PC-9 (cell line): ENCODE measurements around the gene CAPN9. TPM values are rescaled to one million over a fixed set of nuclear protein-coding genes. Genes with fewer than 3 reads are reported as not detected.
A peak's percentile ranks its signal among the peaks of the same experiment; 100 is the strongest.

Experiments used
- BruUV-seq: library from RNA; stranded (reverse); fragments of 400-500 nt; replicated peaks from 2 replicates; lab custom pipeline; 2021; lab: Mats Ljungman, UMichigan
- CTCF ChIA-PET: fragments of 300-600 bp; sonication (Branson Sonifier 250); formaldehyde crosslinking; loops from one replicate; lab custom pipeline; 2022; ENCODE audit warnings: antibody characterized with exemption; lab: Charles Lee
- POLR2A ChIA-PET: fragments of 300-600 bp; sonication (Branson Sonifier 250); formaldehyde crosslinking; loops from one replicate; lab custom pipeline; 2022; ENCODE audit warnings: antibody characterized with exemption; ENCODE audit not compliant: unreplicated experiment; lab: Charles Lee
- DNase-seq, 2 experiments: peaks; one replicate each; pipeline versions ENCODE4 v3.0.0 to v3.0.0-alpha.2; 2015 to 2022; ENCODE audit warnings: mixed read lengths in 1 of 2
- H2AFZ ChIP-seq: fragments of 200-600 bp; sonication (generic); 2 replicates; pipeline ENCODE4 v1.8.1; 2017; ENCODE audit warnings: antibody characterized with exemption
- H3F3A ChIP-seq: fragments of 200-600 bp; sonication (generic); 2 replicates; pipeline ENCODE4 v1.8.1; 2017; ENCODE audit warnings: antibody characterized with exemption, mild to moderate bottlenecking, low read depth; ENCODE audit not compliant: insufficient read depth
- H3K27ac ChIP-seq: fragments of 200-600 bp; sonication (generic); 2 replicates; pipeline ENCODE4 v1.6.1; 2016; ENCODE audit warnings: mixed run types
- H3K27me3 ChIP-seq: fragments of 200-600 bp; sonication (generic); 2 replicates; pipeline ENCODE4 v1.6.1; 2016; ENCODE audit warnings: low read depth, mixed run types; ENCODE audit not compliant: insufficient read depth
- H3K36me3 ChIP-seq: fragments of 200-600 bp; sonication (generic); 2 replicates; pipeline ENCODE4 v1.6.1; 2016; ENCODE audit warnings: low read depth, mixed run types
- H3K4me1 ChIP-seq: fragments of 200-600 bp; sonication (generic); replicated peaks from 2 replicates; pipeline ENCODE4 v1.6.1; 2016; ENCODE audit warnings: mixed run types; ENCODE audit not compliant: insufficient read depth
- H3K4me2 ChIP-seq: fragments of 200-600 bp; sonication (generic); 2 replicates; pipeline ENCODE4 v1.6.1; 2017; ENCODE audit warnings: mixed run types
- H3K4me3 ChIP-seq: fragments of 200-600 bp; sonication (generic); 2 replicates; pipeline ENCODE4 v1.6.1; 2016; ENCODE audit warnings: mixed run types
- H3K79me2 ChIP-seq: fragments of 200-600 bp; sonication (generic); 2 replicates; pipeline ENCODE4 v1.6.1; 2017; ENCODE audit warnings: low read depth, mixed run types
- H3K9me2 ChIP-seq: fragments of 200-600 bp; sonication (generic); 2 replicates; pipeline ENCODE4 v1.8.1; 2017; ENCODE audit warnings: mild to moderate bottlenecking; ENCODE audit not compliant: insufficient read depth
- H3K9me3 ChIP-seq: fragments of 200-600 bp; sonication (generic); 2 replicates; pipeline ENCODE4 v1.8.1; 2016; ENCODE audit warnings: low read depth; ENCODE audit not compliant: insufficient read depth
- H4K20me1 ChIP-seq: fragments of 200-600 bp; sonication (generic); 2 replicates; pipeline ENCODE4 v1.8.1; 2017; ENCODE audit not compliant: insufficient read depth
- EZH2 ChIP-seq: fragments of 200-600 bp; sonication (generic); IDR thresholded peaks from 2 replicates; pipeline ENCODE4 v1.8.0; 2017; ENCODE audit warnings: antibody characterized with exemption, low read depth
- intact Hi-C: fragments of 100-400 bp; cut with micrococcal nuclease; formaldehyde crosslinking; loops from one replicate; pipeline ENCODE4 v1.10.0; 2022; ENCODE audit not compliant: unreplicated experiment
- total RNA-seq: library from RNA; stranded (reverse); gene quantifications from 2 replicates; pipeline ENCODE4 v1.2.3, GENCODE V29; 2021
- TF ChIP-seq, protein P1 (sequence below): fragments of 200-600 bp; sonication (generic); conservative IDR thresholded peaks from 2 replicates; pipeline ENCODE4 v1.6.1; 2017; ENCODE audit warnings: mixed run types, antibody characterized with exemption, mild to moderate bottlenecking, moderate library complexity

Gene CAPN9
- total RNA-seq, 1 experiment from 2014 or later, result not detected

DNA sequence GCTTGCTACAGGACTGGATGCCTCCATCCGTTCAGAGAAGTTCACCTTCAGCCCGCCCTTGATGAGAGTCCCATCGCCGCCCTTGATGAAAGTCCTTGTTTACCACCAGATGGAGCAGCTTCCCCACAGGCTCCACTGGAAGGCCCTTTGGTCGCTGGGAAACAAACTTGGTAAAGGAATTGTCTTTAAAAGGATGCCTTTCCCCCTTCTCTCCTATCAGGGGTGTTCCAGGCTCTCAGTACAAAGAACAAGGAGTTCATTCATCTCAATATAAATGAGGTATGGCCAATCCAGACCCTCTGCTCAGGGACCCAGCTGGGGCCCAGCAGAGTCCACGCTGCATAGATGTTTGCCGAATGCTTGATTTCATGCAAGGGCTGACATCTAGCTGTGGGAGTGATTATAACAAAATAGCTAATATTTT is 50.8 kb downstream of the CAPN9 start:
- no peaks in the 10 kb centered on the region for H3K27me3 ChIP-seq
- TF ChIP-seq, protein P1, sequence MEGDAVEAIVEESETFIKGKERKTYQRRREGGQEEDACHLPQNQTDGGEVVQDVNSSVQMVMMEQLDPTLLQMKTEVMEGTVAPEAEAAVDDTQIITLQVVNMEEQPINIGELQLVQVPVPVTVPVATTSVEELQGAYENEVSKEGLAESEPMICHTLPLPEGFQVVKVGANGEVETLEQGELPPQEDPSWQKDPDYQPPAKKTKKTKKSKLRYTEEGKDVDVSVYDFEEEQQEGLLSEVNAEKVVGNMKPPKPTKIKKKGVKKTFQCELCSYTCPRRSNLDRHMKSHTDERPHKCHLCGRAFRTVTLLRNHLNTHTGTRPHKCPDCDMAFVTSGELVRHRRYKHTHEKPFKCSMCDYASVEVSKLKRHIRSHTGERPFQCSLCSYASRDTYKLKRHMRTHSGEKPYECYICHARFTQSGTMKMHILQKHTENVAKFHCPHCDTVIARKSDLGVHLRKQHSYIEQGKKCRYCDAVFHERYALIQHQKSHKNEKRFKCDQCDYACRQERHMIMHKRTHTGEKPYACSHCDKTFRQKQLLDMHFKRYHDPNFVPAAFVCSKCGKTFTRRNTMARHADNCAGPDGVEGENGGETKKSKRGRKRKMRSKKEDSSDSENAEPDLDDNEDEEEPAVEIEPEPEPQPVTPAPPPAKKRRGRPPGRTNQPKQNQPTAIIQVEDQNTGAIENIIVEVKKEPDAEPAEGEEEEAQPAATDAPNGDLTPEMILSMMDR, result peak; percentile 76
- no peak for TF ChIP-seq EZH2
- no peaks in the 10 kb centered on the region for H3K9me3 ChIP-seq
- H3K4me3 ChIP-seq, result no peak overlapping the region
- no peaks in the 10 kb centered on the region for H4K20me1 ChIP-seq
- BruUV-seq, result no TSS peak
- H3K4me2 ChIP-seq, result no peak overlapping the region
- DNase-seq, result peak; percentile 43 to 49
- no peak overlapping the region for H2AFZ ChIP-seq
- H3K4me1 ChIP-seq, result no peaks in the 10 kb centered on the region
- H3K79me2 ChIP-seq, result no peaks in the 10 kb centered on the region
- H3K27ac ChIP-seq, result no peak overlapping the region
- H3F3A ChIP-seq, result no peaks in the 10 kb centered on the region
- intact Hi-C loops, result loop anchor here (1.0 to 5.0 kb wide), 4 partner anchors 119 to 804 kb away; partner anchors contain the start of gene ARV1
- ChIA-PET POLR2A (no interaction called here), CTCF (no interaction called here)
- no peaks in the 10 kb centered on the region for H3K36me3 ChIP-seq
- H3K9me2 ChIP-seq, result no peaks in the 10 kb centered on the region

DNA sequence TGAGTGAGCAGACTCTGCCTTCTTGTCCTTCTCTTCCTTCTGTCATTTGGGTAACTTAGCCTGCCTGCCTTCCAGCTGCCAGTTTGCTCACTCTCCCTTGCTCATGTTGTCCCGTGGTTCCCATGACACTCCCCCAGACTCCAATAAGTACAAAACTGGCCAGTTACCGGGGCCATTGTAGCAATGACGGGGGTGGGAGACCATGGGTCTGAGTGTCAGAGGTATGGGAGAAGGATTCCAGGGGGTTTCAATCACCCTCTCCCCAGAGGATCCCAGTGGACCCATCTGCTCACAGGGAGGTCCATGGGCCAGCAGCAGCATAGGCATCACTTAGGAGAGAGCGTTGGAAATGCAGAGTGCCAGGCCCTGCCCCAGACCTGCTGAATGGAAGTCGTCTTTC is 51.3 kb downstream of the CAPN9 start:
- Histone ChIP-seq H3K27ac (no peak overlapping the region), H3F3A (no peaks in the 10 kb centered on the region), H3K4me1 (no peaks in the 10 kb centered on the region), H2AFZ (no peak overlapping the region), H3K27me3 (no peaks in the 10 kb centered on the region), H3K4me2 (no peak overlapping the region), H4K20me1 (no peaks in the 10 kb centered on the region), H3K9me2 (no peaks in the 10 kb centered on the region), H3K79me2 (no peaks in the 10 kb centered on the region), H3K9me3 (no peaks in the 10 kb centered on the region), H3K4me3 (no peak overlapping the region), H3K36me3 (no peaks in the 10 kb centered on the region)
- ChIA-PET POLR2A (no interaction called here), CTCF (interaction anchor here (0.5 kb wide), 1 partner anchor 85 kb away, joined by 7 read pairs; no protein-coding TSS in a partner anchor)
- TF ChIP-seq EZH2, result no peak
- TF ChIP-seq, protein P1, result no peak
- no peak for DNase-seq
- no TSS peak for BruUV-seq
- intact Hi-C loops, result loop anchor here (1.0 to 5.0 kb wide), 4 partner anchors 119 to 804 kb away; partner anchors contain the start of gene ARV1

DNA sequence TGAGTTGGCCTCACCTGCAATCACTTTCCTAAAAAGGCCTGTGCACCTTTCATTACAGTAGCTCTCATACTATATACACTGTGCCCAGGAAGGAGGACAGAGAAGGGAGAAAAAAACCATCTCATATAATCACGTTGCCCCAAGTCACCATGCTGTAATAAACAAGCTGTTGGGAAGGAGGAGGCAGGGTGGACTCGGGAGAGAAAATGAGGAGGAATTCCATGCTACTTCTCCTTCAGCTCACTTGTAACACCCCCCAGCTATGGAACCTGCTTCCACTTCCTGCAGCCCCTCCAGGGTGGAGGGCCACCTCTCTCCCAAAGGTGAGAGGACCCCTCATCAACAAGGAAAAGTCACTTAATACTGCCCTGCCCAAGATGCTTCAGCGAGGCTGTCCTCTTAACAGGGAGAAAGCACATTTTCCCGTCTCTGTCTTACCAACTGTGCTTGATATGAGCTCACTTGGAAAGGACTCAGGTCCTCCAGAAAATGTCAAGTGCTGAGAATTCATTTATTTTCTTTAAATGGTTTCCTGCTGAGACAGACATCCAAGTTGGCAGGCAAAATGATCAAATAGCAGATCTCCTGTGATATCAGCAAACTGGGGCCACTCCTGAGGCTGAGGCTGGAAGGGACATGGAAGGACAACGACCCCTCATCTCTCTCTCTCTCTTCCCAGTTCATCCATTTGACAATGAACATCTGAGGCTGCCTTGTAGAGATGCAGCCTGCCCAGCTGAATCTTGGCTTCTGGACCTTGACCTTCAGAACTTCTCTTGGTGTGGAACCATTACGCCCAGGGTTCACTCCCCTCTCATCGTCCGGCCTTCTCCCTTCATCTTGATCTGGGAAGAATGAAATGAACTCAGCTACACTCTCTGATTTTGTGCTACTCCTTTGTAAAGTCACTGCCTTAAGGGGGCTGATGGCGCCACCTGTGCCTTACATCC is 54.0 kb downstream of the CAPN9 start:
- Histone ChIP-seq H3F3A (no peaks in the 10 kb centered on the region), H3K79me2 (no peaks in the 10 kb centered on the region), H3K4me3 (no peak overlapping the region), H3K27me3 (no peaks in the 10 kb centered on the region), H3K4me2 (no peak overlapping the region), H3K36me3 (no peaks in the 10 kb centered on the region), H3K9me2 (no peaks in the 10 kb centered on the region), H4K20me1 (no peaks in the 10 kb centered on the region), H3K27ac (no peak overlapping the region), H2AFZ (no peak overlapping the region), H3K9me3 (no peaks in the 10 kb centered on the region), H3K4me1 (no peaks in the 10 kb centered on the region)
- TF ChIP-seq EZH2, result no peak
- TF ChIP-seq, protein P1, result no peak
- BruUV-seq, result no TSS peak
- ChIA-PET CTCF (no interaction called here), POLR2A (no interaction called here)
- intact Hi-C loops, result no loop called here
- DNase-seq, result no peak
